G401 (cell line): Measurements from ENCODE around the gene AHNAK. TPM values are rescaled to one million over a fixed set of nuclear protein-coding genes. Genes with fewer than 3 reads are reported as not detected.

ENCODE experiments used
- DNase-seq: peaks from one replicate; pipeline ENCODE4 v3.0.0-alpha.2; 2015; ENCODE audit warnings: low spot score
- in situ Hi-C: cut with HindIII; loops from 2 replicates; pipeline ENCODE4 v1.10.0; 2016; ENCODE audit warnings: low sequenced_read_pairs, mixed read lengths
- total RNA-seq: library from RNA; depleted of rRNA; stranded (reverse); fragments of >200 nt; shearing (Covaris generic); gene quantifications from 2 replicates; pipeline ENCODE4 v1.2.3, GENCODE V29; 2014

AHNAK gene
- total RNA-seq, 1 experiment from 2014 or later: 197 TPM

DNA sequence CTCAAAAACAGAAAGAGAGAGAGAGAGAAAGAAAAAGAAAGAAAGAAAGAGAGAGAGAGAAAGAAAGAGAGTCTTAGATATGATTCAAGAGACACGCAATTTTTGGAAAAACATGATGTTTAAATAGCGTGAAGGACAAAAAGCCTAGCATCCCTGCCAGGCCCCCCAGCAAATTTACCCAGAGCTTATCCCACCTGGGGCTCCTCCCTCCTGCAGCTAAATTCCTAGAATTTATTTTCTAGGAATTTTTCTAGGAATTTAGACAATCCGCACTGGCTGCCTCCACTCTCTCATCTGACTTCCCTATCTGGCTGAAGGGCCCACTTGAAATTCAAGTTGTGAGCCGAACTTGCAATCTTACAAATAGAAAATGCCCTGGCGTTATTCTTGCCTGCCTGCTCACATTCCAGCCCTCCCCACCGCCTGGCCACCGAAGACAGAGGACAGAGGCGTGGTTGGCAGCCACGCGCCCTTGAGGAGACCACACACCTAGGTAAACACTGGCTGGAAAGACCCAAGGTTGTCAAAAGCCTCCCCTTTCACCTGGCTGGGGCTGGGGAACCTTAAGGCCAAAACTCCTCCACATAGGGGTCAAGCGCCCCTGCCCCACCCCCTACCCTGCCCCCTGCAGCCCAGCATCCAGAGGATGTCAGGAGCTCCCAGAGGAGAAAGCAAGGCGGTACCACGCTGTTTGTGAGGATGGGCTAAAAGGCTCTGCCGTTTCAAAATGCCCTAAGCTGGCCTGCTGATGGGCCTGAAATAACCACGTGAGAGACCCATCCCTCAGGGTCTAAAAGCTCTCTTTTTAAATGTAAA is 42.2 kb downstream of the AHNAK start:
- in situ Hi-C loops: loop anchor here (25.0 kb wide), 1 partner anchor 292 kb away; the partner anchor contains the start of gene SCGB2A1
- DNase-seq: peak; percentile 37

DNA sequence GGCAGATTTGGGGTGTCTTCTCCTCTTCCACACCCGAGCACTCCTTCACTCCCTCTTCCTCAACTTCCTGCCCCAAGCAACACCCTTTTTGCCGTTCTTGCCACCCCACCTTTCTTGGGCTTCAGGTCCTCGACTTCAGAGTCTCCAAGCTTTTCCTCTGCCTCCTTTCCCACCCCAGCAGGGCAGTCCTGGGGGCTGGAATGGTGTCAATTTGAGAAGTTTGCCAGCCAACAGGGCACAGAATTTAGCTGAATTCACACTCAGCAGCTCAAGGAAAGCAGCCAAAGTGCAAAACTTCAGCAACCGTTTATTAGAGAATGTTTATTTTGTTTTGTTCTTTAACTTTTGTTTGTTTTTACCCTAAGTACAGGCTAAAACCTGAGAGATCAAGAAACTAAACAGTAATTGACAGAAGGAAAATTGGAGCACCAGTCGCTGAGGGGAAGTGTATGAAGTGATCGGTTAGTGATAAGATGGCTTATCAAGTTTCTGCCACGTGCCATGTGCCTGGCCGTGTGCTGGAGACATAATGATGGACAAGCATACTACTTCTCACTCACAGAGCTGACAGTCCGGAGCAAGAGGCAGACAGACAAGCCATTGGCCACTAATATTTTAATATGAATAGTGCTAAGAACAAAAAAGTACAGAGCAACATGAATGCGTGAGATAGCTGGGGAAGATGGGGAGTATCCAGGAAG is 44.4 kb downstream of the AHNAK start:
- DNase-seq: no peak
- in situ Hi-C loops: loop anchor here (25.0 kb wide), 1 partner anchor 290 kb away; the partner anchor contains the start of gene SCGB2A1

DNA sequence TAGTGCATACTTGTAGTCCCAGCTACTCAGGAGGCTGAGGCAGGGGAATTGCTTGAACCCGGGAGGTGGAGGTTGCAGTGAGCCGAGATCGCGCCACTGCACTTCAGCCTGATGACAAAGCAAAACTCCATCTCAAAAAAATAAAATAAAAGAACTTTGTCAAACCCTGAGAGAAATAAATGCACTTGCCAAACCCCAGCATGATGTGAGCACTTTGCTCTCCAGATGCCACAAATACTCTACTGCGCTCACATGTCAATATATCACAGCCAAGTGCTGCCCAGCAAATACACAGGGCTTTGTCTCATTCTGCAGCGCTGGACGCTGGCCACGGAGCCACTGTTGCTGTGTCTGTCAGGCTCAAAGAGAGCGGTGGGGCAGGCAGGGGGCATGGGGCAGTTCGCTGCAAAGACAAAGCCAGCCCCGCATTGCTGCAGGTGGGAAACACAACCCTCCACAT is 45.1 kb downstream of the AHNAK start:
- peak; percentile 47 for DNase-seq

DNA sequence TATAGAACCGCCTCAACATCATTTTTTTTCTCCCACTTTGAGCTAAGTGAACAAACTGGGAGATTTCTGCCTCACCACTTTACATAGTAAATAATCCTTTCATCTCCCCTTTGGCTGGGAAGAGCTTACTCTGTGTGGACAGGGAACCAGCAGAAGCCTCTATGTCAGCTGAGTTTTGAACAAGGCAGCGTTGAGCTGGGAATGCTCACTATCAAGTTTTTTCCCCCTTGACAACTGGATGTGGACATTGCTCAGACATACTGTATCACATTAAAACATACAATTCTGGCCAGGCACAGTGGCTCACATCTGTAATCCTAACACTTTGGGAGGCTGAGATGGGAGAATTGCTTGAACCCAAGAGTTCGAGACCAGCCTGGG is 46.0 kb downstream of the AHNAK start:
- in situ Hi-C loops: loop anchor here (25.0 kb wide), 1 partner anchor 288 kb away; the partner anchor contains the start of gene SCGB2A1

More for the DNA sequence above, 45.1 kb downstream of the AHNAK start:
- in situ Hi-C loops: loop anchor here (25.0 kb wide), 1 partner anchor 289 kb away; the partner anchor contains the start of gene SCGB2A1

DNA sequence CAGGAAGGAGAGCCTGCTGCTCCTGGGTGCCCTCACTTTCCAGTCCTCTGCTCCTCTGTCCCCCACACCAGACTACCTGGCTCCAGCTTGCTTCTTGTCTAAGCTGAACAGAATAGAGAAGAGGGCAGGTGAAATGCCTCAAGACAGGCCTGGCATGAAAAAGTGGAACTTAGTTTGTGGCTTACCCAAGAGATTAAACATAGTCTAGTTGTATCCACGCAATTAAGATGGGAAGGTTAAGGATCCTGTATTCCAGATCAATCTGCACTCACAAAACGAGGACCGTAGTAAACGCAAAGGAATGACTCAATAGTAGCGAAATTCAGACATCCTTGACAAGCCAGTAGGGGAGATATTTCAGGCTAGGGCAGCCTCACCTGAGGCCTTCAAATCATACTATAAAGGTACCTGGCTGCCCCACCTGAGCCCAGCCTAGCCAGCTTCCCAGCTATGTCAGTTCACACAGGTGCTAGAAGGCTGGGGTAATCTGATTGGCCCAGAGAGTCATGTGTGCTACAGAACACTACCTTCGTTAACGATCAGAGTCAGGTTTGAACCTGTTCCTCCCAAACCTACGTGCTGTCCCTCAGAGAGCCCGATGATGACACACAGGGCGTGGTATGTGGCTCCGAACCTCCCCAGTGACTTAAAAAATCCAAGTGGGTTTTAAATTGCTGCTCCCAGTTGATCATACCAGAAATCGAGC is 46.5 kb downstream of the AHNAK start:
- in situ Hi-C loops: loop anchor here (10.0 to 25.0 kb wide), 2 partner anchors 65 to 288 kb away; partner anchors contain the start of gene SCGB2A1

More for the DNA sequence above, 46.0 kb downstream of the AHNAK start:
- DNase-seq: no peak

DNA sequence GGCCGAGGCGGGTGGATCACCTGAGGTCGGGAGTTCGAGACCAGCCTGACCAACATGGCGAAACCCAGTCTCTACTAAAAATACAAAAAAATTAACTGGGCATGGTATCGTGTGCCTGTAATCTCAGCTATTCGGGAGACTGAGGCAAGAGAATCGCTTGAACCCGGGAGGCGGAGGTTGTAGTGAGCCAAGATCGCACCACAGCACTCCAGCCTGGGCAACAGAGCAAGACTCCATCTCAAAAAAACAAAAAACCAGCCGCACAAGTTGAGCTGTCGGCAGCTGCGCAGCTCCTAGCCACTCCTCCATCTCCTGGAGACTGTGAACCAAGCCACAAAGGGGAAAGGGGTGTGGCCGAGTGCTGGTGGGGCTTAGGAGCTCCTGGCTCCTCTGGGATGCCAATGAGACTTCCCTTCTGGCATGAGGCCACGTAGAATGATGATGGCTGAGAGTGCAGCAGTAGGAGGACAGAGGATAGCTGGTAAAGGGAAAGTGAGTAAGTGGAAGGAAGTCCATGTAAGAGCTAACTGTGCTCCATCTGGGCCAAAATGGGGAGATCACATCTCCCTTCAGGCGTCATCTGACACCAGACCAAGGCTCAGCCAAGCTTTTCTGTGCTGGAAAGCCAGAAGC is 47.2 kb downstream of the AHNAK start:
- peak; percentile 37 for DNase-seq
- in situ Hi-C loops: loop anchor here (10.0 kb wide), 1 partner anchor 65 kb away; no protein-coding TSS in a partner anchor

More for the DNA sequence above, 46.5 kb downstream of the AHNAK start:
- no peak for DNase-seq

DNA sequence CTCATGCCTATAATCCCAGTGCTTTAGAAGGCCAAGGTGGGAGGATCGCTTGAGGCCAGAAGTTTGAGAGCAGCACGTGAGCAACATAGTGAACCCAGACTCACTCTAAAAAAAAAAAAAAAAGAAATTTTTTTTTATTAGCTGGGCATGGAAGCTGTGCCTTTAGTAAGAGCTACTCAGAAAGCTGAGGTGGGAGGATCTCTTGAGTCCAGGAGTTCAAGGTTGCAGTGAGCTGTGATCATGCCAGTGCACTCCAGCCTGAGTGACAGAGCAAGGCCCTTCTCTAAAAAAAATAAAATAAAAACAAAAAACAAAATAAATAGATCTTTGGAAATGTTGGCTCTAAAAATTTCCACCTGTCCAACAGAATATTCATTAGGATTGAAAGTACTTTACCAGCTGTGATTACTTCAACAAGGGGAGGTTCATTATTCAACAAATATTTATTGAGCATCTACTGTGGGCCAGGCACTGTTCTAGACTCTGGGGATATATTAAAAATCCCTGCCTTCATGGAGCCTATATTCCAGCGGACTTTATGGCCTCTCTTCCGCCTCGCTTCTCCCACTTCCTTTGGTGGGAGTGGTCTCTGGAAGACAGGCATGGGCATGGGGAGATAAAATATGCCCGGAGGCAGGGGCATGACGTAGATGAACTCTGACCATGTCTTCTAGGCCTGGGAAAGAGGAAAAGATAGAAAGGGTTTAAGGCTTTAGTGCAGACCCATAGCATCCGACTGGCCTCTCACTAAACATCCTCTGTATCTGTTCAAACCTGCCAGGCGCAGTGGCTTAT is 47.9 kb downstream of the AHNAK start:
- in situ Hi-C loops: loop anchor here (10.0 kb wide), 1 partner anchor 64 kb away; no protein-coding TSS in a partner anchor
- no peak for DNase-seq

DNA sequence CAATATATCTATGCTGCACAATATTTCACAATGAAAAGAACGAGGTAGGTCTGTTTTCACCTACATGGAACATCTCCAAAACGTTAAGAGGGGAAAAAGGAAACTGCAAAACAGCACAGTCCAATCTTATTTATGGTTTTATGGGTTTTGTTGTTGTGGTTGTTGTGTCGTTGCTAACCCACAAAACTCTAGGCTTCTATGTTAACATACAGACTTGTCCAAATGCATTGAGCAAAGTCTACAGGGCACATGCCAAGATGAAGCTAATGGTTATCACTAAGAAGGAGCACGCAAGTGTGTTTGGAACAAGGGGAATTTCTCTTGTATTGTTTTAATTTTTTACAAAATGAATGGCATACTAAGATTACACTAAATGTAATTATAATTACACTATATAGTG is 48.6 kb downstream of the AHNAK start:
- DNase-seq: no peak
- in situ Hi-C loops: loop anchor here (10.0 kb wide), 1 partner anchor 63 kb away; no protein-coding TSS in a partner anchor

DNA sequence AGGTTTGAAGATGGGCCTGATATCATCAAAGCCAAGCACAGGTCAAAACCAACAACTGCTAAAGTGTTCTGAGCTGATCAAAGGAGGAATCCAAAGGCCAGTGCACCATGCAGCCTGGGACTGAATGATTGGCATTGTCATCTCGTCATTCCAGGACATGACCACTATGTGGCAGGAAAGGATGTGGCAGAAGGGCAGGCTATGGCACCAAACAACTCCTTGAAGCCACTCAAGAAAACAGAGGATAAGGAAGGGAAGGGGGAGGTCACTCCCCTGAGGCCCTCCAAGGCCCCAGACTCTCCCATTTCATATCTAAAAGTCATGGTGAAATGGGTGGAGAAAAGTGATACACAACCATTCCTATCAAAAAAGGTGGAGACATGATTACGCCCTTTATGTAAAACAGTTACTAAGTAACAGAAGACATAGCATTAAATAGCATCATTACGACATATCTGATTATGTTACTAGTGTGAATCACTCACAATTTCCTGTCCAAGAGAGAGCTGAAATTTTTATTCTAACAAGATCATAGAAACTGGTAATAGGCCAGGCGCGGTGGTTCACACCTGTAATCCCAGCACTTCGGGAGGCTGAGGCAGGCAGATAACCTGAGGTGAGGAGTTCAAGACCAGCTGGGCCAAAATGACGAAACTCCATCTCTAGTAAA is 49.3 kb downstream of the AHNAK start:
- peak; percentile 51 for DNase-seq
- in situ Hi-C loops: loop anchor here (10.0 kb wide), 1 partner anchor 62 kb away; no protein-coding TSS in a partner anchor

DNA sequence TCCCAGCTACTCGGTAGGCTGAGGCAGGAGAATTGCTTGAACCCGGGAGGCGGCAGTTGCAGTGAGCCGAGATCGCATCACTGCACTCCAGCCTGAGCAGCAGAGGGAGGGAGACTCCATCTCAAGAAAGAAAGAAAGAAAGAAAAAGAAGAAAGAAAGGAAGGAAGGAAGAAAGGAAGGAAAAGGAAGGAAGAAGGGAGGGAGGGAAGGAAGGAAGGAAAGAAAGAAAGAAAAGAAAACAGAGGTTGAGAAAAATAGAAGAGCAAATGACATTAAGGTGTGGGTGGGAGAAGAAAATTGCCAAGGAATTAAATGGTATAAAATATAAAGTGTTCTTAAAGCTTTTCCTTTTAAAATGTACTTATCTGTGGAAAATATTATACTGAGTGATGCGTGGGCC is 49.9 kb downstream of the AHNAK start:
- no peak for DNase-seq
- in situ Hi-C loops: loop anchor here (10.0 kb wide), 1 partner anchor 62 kb away; no protein-coding TSS in a partner anchor

DNA sequence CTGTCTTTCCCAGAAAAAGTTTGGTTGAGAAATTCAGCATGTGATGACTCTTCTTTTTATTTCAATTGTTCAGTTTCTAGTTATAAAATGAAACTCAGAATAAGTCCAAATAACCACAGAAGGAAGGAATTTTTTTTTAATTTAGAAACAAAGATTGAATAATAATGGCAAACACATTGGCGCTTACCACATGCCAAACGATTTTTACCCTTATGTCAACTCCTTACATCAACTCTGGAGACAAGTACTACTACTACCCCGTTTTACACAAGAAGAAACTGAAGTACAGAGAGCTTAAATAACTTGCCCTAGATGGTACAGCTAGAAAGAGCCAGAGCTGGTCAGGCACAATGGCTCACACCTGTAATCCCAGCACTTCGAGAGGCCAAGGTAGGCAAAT is 52.4 kb downstream of the AHNAK start:
- in situ Hi-C loops: loop anchor here (10.0 kb wide), 1 partner anchor 59 kb away; no protein-coding TSS in a partner anchor
- no peak for DNase-seq

DNA sequence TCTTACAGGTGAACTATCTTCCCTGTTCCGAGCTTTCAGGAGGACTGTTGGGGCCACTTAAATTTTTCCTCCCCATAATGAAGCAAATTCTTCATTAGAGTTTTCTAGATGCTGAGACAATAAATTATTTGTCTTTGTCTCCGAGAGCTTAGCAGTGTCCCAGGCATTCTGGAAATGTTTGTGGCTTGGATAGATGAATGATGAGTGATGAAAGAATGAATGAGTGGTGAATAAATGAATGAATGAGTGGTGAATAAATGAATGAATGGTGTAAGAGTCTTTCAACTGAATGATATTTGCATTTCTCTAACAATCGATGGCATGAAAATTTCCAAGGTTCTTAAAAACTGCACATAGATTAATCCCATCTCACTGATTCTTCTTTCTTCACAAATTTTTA is 52.8 kb downstream of the AHNAK start:
- DNase-seq: no peak
- in situ Hi-C loops: loop anchor here (10.0 kb wide), 1 partner anchor 59 kb away; no protein-coding TSS in a partner anchor

DNA sequence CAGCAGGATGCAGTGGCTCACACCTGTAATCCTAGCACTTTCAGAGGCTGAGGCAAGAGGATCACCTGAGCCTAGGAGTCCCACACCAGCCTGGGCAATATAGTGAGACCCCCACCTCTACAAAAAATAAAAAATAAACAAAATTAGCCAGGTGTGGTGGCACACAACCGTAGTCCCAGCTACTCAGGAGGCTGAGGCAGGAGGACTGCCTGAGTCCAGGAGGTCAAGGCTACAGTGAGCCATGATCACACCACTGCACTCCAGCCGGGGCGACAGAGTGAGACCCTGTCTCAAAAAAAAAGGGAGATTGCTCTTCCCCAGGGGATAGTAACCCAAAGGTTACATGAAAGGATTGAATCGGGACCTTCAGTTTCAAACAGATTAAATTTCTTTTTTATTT is 54.0 kb downstream of the AHNAK start:
- in situ Hi-C loops: loop anchor here (10.0 kb wide), 1 partner anchor 58 kb away; no protein-coding TSS in a partner anchor
- no peak for DNase-seq

DNA sequence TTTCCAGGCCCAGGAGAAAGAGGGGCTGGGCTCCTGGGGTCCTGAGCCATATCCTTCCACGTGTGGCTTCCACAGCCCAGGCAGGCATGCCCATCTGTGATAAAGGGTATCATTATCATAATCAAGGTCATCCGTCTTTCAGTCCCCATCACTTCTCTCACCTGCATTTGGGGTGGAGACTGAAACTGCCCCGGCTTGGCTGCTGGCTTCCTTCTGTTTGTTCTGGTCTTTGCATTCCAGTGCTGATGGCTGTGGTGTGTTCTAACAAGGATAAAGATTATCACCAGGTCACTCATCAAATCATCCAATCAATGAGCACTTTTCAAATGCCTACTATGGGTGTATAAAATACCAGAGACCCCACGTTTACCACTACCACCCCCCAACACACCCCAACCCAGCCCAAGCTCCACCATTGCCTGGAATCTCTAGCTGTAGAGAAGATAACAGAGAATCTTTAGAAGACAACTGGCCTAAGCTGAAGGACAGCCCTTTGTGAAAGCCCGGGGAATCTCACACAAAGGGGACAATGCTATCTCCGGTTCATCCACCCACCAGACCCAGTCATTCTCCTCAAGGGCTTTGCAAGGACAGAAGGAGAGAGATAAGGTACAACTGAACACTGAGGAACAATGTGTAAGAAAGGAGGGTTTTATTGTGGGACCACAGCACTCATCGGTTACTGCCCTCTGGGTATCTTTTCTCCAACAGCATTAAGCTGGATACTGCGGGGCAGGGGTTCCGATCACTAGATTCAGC is 54.9 kb downstream of the AHNAK start:
- in situ Hi-C loops: loop anchor here (10.0 kb wide), 1 partner anchor 57 kb away; no protein-coding TSS in a partner anchor
- DNase-seq: no peak

DNA sequence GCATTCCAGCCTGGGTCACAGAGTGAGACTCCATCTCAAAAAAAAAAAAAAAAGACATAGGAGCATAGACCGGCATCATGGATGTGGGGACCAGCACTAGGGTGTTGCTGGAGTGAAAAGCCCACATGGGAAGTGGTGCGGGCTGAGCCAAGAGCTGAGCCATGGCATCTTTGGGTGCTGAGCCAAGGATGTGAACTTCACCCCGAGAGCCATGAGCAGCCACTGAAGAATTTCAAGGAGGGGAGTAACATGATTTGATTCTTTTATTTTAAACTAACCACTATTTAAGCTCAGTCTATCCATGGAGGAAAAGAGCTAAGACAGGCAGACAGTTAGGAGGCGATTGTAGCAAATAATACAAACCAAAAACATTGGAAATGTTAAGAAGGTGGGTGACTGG is 57.4 kb downstream of the AHNAK start:
- in situ Hi-C loops: no loop called here
- DNase-seq: no peak

DNA sequence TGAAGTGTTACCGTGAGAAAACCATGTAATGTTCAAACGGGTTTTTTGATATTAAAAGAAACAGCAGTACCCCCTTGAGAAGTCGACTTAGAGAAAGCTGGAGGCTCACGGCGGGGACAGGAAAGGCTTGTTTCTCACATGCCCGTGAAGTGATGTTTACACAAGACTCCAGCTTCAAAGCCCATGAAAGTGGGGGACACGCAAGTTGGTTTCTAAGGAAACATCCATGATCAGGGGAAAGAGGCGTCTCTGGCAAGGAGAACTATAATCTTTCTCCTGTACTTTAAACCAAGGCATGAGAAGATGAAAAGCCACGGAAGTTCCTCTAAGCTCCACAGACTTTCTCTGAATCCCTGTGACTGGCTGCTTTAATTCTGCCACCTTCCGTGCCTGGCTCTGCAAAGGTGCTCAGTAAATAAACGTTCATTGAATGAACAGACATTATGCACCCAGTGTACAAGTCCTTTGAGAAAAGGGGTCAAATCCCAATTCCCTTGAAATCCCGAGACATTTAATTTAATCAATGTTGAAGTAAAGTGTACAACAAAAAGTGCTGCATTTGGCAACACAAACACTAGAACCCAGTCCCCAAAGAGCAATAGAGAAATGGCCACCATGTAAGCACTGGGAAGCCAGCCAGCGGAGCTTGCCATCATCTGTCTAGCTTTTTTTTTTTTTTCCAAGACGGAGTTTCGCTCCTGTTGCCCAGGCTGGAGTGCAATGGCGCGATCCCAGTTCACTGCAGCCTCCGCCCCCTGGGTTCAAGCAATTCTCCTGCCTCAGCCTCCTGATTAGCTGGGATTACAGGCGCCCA is 58.7 kb downstream of the AHNAK start:
- in situ Hi-C loops: no loop called here

More for the DNA sequence above, 58.7 kb downstream of the AHNAK start:
- peak; percentile 66 for DNase-seq
